ENCODE data around the gene CLMN.

GRCh38 chr14:95329941-95330340 lies 10.2 kb upstream of the CLMN start:
- TF ChIP-seq POLR2AphosphoS5 (IDR thresholded peaks at IDR 0.05; ENCODE audit: borderline replicate concordance, low read depth, low read length) (no peak), EZH2 (IDR thresholded peaks at IDR 0.05) (no peak)
